Nephron progenitor cell (in vitro differentiated cells): Measurements from ENCODE around the gene UNC13B.

Experiments used
- DNase-seq: peaks from one replicate; pipeline ENCODE4 v3.0.0; 2021
- H3K27ac Mint-ChIP-seq: 2 replicates; pipeline ENCODE4 v1.8.0; 2021; ENCODE audit warnings: mild to moderate bottlenecking, moderate library complexity, mixed read lengths
- H3K27me3 Mint-ChIP-seq: 2 replicates; pipeline ENCODE4 v1.8.0; 2021; ENCODE audit warnings: mild to moderate bottlenecking, low read depth, mixed read lengths; ENCODE audit not compliant: poor library complexity
- H3K36me3 Mint-ChIP-seq: 2 replicates; pipeline ENCODE4 v1.8.0; 2021; ENCODE audit warnings: low read depth, mixed read lengths
- H3K4me1 Mint-ChIP-seq: 2 replicates; pipeline ENCODE4 v1.8.0; 2021; ENCODE audit warnings: mixed read lengths
- H3K4me3 Mint-ChIP-seq: 2 replicates; pipeline ENCODE4 v1.8.0; 2021; ENCODE audit warnings: mild to moderate bottlenecking, moderate library complexity, mixed read lengths
- H3K9me3 Mint-ChIP-seq: 2 replicates; pipeline ENCODE4 v1.8.0; 2021; ENCODE audit warnings: mild to moderate bottlenecking, moderate library complexity, mixed read lengths
- CTCF ChIP-seq: fragments of 200-600 bp; sonication (generic); IDR thresholded peaks from 2 replicates; pipeline ENCODE4 v1.5.0; 2021; ENCODE audit warnings: antibody characterized with exemption

Gene UNC13B

GRCh38 chr9:35260186-35260585, 98.4 kb downstream of the UNC13B start:
- no peak overlapping the region for H3K27ac Mint-ChIP-seq
- no peak for DNase-seq
- peaks cover 4% of the 10 kb centered on the region for H3K4me1 Mint-ChIP-seq
- H3K27me3 Mint-ChIP-seq: peaks cover 3% of the 10 kb centered on the region
- no peak for TF ChIP-seq CTCF
- H3K36me3 Mint-ChIP-seq: no peaks in the 10 kb centered on the region
- H3K4me3 Mint-ChIP-seq: no peak overlapping the region
- H3K9me3 Mint-ChIP-seq: no peaks in the 10 kb centered on the region

GRCh38 chr9:35262064-35262463, 100.3 kb downstream of the UNC13B start:
- no peaks in the 10 kb centered on the region for H3K36me3 Mint-ChIP-seq
- no peak for DNase-seq
- H3K4me1 Mint-ChIP-seq: no peaks in the 10 kb centered on the region
- TF ChIP-seq CTCF: no peak
- no peaks in the 10 kb centered on the region for H3K9me3 Mint-ChIP-seq
- no peak overlapping the region for H3K4me3 Mint-ChIP-seq
- H3K27ac Mint-ChIP-seq: peak overlapping the region; percentile 82
- no peaks in the 10 kb centered on the region for H3K27me3 Mint-ChIP-seq

- TF ChIP-seq CTCF: no peak
These were observed 105.9 kb downstream of the UNC13B start for GRCh38 chr9:35267710-35268109.

GRCh38 chr9:35269919-35270318, 108.1 kb downstream of the UNC13B start:
- Mint-ChIP-seq H3K36me3 (no peaks in the 10 kb centered on the region), H3K4me1 (no peaks in the 10 kb centered on the region), H3K4me3 (no peak overlapping the region), H3K9me3 (no peaks in the 10 kb centered on the region), H3K27ac (no peak overlapping the region), H3K27me3 (no peaks in the 10 kb centered on the region)
- no peak for DNase-seq
- no peak for TF ChIP-seq CTCF

More at GRCh38 chr9:35267710-35268109, 105.9 kb downstream of the UNC13B start:
- DNase-seq: no peak
- Mint-ChIP-seq H3K36me3 (no peaks in the 10 kb centered on the region), H3K27me3 (no peaks in the 10 kb centered on the region), H3K4me3 (no peak overlapping the region), H3K9me3 (no peaks in the 10 kb centered on the region), H3K27ac (peak overlapping the region; percentile 24), H3K4me1 (no peaks in the 10 kb centered on the region)

- peaks cover 3% of the 10 kb centered on the region for H3K27me3 Mint-ChIP-seq
These were observed 109.8 kb downstream of the UNC13B start for GRCh38 chr9:35271637-35272036.

More at GRCh38 chr9:35271637-35272036, 109.8 kb downstream of the UNC13B start:
- no peaks in the 10 kb centered on the region for H3K9me3 Mint-ChIP-seq
- H3K4me1 Mint-ChIP-seq: no peaks in the 10 kb centered on the region
- no peaks in the 10 kb centered on the region for H3K36me3 Mint-ChIP-seq
- no peak for TF ChIP-seq CTCF
- no peak overlapping the region for H3K4me3 Mint-ChIP-seq
- DNase-seq: no peak
- no peak overlapping the region for H3K27ac Mint-ChIP-seq
